GM12872 (cell line): Measurements from ENCODE around the gene ZNF324.
A peak's percentile ranks its signal among the peaks of the same experiment; 100 is the strongest.

Experiments used
- CTCF ChIP-seq: IDR thresholded peaks from 3 replicates; pipeline ENCODE4 v1.5.1; 2011; ENCODE audit warnings: low read depth, mild to moderate bottlenecking, low read length, moderate library complexity; ENCODE audit not compliant: insufficient read depth

ZNF324 gene

GRCh38 chr19:58484349-58484748 lies 17.5 kb downstream of the ZNF324 start:
- TF ChIP-seq CTCF = 0 out of 3 replicates have a peak, but pooled peaks have one; percentile 12

- TF ChIP-seq CTCF = no peak
Measured at GRCh38 chr19:58491393-58491792, 24.5 kb downstream of the ZNF324 start.

- TF ChIP-seq CTCF = no peak
Measured at GRCh38 chr19:58492265-58492664, 25.4 kb downstream of the ZNF324 start.

- no peak for TF ChIP-seq CTCF
Measured at GRCh38 chr19:58497634-58498170, 30.8 kb downstream of the ZNF324 start.

GRCh38 chr19:58498316-58499020 lies 31.6 kb downstream of the ZNF324 start:
- no peak for TF ChIP-seq CTCF

- TF ChIP-seq CTCF = peak; percentile 27; the same call in 1 of the 3 replicates
Measured at GRCh38 chr19:58499021-58499927, 32.4 kb downstream of the ZNF324 start.

GRCh38 chr19:58500242-58500641 lies 33.4 kb downstream of the ZNF324 start:
- no peak for TF ChIP-seq CTCF
